Measurements from ENCODE around the gene FRZB. TPM values are rescaled to one million over a fixed set of nuclear protein-coding genes. Genes with fewer than 3 reads are reported as not detected.

FRZB gene
- total and polyA plus RNA-seq, 2 donors (not counting 1 experiment from before 2014, with no cell fraction given), result 1.5 to 2.0 TPM

DNA sequence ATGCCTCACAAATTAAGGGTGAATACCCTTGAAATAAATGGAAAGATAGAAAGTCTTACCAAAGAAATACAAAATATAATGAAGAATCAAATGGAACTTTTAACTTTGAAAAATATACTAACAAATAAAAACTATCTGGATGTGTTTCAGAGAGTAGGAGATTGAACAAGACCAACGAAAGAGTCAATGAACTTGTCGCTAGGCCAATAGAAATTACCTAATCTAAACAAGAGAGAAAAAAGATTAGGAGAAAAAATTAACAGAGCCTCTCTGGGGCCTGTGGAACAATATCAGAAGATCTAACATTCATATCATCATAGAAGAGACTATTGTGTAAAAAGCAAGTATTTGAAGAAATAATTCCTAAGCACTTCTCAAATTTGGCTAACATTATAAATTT lies 11.1 kb downstream of the FRZB start:
- TF ChIP-seq EZH2 (IDR thresholded peaks at IDR 0.05; ENCODE audit: low read length, missing control alignments), result no peak
- TF ChIP-seq, protein P1, sequence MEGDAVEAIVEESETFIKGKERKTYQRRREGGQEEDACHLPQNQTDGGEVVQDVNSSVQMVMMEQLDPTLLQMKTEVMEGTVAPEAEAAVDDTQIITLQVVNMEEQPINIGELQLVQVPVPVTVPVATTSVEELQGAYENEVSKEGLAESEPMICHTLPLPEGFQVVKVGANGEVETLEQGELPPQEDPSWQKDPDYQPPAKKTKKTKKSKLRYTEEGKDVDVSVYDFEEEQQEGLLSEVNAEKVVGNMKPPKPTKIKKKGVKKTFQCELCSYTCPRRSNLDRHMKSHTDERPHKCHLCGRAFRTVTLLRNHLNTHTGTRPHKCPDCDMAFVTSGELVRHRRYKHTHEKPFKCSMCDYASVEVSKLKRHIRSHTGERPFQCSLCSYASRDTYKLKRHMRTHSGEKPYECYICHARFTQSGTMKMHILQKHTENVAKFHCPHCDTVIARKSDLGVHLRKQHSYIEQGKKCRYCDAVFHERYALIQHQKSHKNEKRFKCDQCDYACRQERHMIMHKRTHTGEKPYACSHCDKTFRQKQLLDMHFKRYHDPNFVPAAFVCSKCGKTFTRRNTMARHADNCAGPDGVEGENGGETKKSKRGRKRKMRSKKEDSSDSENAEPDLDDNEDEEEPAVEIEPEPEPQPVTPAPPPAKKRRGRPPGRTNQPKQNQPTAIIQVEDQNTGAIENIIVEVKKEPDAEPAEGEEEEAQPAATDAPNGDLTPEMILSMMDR (conservative IDR thresholded peaks at IDR 0.05 in 1 of 2, IDR thresholded peaks at IDR 0.05 in 1 of 2; ENCODE audit: low read depth in 1 of 2, low read length in 2 of 2), result no peak
- no peak overlapping the region for H3K4me3 ChIP-seq (replicated peaks in 1 of 4; ENCODE audit: control extremely low read depth in 1 of 4, insufficient read depth in 1 of 4, low read depth in 3 of 4, low read length in 4 of 4)
- no peak for DNase-seq (ENCODE audit: low read depth in 2 of 2)
- no peaks in the 10 kb centered on the region for H4K20me1 ChIP-seq (ENCODE audit: control insufficient read depth, extremely low read depth, insufficient read depth, low read length)
- no peak overlapping the region for H2AFZ ChIP-seq (ENCODE audit: low read length)
- H3K79me2 ChIP-seq (ENCODE audit: control insufficient read depth, insufficient read depth, low read length), result no peaks in the 10 kb centered on the region
- H3K9ac ChIP-seq (ENCODE audit: insufficient read depth, low read length), result no peak overlapping the region
- no peaks in the 10 kb centered on the region for H3K27me3 ChIP-seq (ENCODE audit: control insufficient read depth, insufficient read depth, low read length)
- H3K36me3 ChIP-seq (ENCODE audit: control insufficient read depth, insufficient read depth, low read length), result no peaks in the 10 kb centered on the region
- H3K4me2 ChIP-seq (ENCODE audit: extremely low read depth, insufficient read depth, low read length), result no peak overlapping the region
- H3K27ac ChIP-seq (ENCODE audit: insufficient read depth, low read length), result no peak overlapping the region
- H3K4me1 ChIP-seq (ENCODE audit: control insufficient read depth, extremely low read depth, insufficient read depth, low read length), result no peaks in the 10 kb centered on the region
- H3K9me3 ChIP-seq (ENCODE audit: control insufficient read depth, insufficient read depth, low read depth, low read length), result no peaks in the 10 kb centered on the region

DNA sequence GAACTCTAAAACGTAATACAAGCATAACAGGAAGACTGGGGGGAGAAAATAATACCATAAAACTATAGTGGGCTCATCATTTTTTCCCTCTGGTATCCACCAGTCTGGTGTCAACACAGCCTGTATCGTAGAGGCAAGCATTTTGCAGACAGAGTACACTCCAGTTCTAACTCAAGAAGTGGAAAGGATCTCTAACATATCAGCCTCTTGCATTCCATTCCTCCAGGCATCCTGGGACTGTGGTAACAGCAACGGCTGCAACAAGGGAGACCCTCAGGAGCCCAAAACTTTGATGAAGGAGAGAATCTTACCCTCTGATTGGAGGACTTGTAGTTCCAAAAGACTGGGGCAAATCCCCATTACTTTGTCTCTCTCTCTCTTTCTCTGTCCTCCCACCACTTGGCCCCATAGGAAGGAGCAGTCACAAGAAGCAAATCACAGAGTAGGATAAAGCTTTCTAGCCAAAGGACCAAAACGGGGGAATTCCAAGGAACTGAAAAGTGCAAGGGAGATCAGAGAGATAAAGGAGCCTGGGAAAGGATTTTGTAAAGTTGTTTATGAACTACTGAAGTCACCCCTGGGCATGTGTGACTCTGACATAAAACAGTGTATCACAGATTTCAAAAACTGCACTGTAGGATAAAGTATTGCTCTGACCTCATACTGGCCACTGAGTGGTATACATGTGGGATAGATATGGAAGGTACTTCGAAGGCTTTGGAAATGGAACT lies 11.9 kb downstream of the FRZB start:
- no peaks in the 10 kb centered on the region for H4K20me1 ChIP-seq (ENCODE audit: control insufficient read depth, extremely low read depth, insufficient read depth, low read length)
- no peak overlapping the region for H2AFZ ChIP-seq (ENCODE audit: low read length)
- no peaks in the 10 kb centered on the region for H3K79me2 ChIP-seq (ENCODE audit: control insufficient read depth, insufficient read depth, low read length)
- H3K27ac ChIP-seq (ENCODE audit: insufficient read depth, low read length), result no peak overlapping the region
- no peak overlapping the region for H3K4me3 ChIP-seq (replicated peaks in 1 of 4; ENCODE audit: control extremely low read depth in 1 of 4, insufficient read depth in 1 of 4, low read depth in 3 of 4, low read length in 4 of 4)
- no peaks in the 10 kb centered on the region for H3K9me3 ChIP-seq (ENCODE audit: control insufficient read depth, insufficient read depth, low read depth, low read length)
- no peaks in the 10 kb centered on the region for H3K36me3 ChIP-seq (ENCODE audit: control insufficient read depth, insufficient read depth, low read length)
- no peaks in the 10 kb centered on the region for H3K4me1 ChIP-seq (ENCODE audit: control insufficient read depth, extremely low read depth, insufficient read depth, low read length)
- no peak overlapping the region for H3K9ac ChIP-seq (ENCODE audit: insufficient read depth, low read length)
- DNase-seq (ENCODE audit: low read depth in 2 of 2), result no peak
- H3K27me3 ChIP-seq (ENCODE audit: control insufficient read depth, insufficient read depth, low read length), result no peaks in the 10 kb centered on the region
- TF ChIP-seq, protein P1 (conservative IDR thresholded peaks at IDR 0.05 in 1 of 2, IDR thresholded peaks at IDR 0.05 in 1 of 2; ENCODE audit: low read depth in 1 of 2, low read length in 2 of 2), result no peak
- TF ChIP-seq EZH2 (IDR thresholded peaks at IDR 0.05; ENCODE audit: low read length, missing control alignments), result no peak
- no peak overlapping the region for H3K4me2 ChIP-seq (ENCODE audit: extremely low read depth, insufficient read depth, low read length)

DNA sequence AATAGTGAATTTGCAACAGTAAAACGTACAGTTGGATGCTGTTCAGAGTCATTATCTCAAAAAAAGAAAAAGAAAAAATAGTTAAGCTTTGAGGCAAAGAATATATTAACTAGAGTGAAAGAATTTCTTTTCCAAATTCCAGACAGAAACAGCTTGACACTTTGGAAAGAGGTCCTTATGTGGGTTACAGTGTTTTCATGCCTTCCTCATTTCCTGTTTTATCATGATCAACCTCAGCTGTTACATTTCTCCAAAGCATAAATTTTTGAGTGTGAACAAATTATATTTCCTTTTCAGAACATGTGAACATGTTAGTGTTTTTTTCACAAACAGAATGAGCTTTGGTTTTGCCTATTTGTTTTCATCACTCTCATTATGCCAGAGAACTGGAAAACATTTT lies 13.6 kb downstream of the FRZB start:
- no peaks in the 10 kb centered on the region for H3K27me3 ChIP-seq (ENCODE audit: control insufficient read depth, insufficient read depth, low read length)
- no peak overlapping the region for H3K27ac ChIP-seq (ENCODE audit: insufficient read depth, low read length)
- no peaks in the 10 kb centered on the region for H3K9me3 ChIP-seq (ENCODE audit: control insufficient read depth, insufficient read depth, low read depth, low read length)
- H3K36me3 ChIP-seq (ENCODE audit: control insufficient read depth, insufficient read depth, low read length), result no peaks in the 10 kb centered on the region
- H3K9ac ChIP-seq (ENCODE audit: insufficient read depth, low read length), result no peak overlapping the region
- H3K79me2 ChIP-seq (ENCODE audit: control insufficient read depth, insufficient read depth, low read length), result no peaks in the 10 kb centered on the region
- H3K4me2 ChIP-seq (ENCODE audit: extremely low read depth, insufficient read depth, low read length), result no peak overlapping the region
- H3K4me1 ChIP-seq (ENCODE audit: control insufficient read depth, extremely low read depth, insufficient read depth, low read length), result no peaks in the 10 kb centered on the region
- DNase-seq (ENCODE audit: low read depth in 2 of 2), result peak in 1 of 2 donors; percentile 45
- TF ChIP-seq EZH2 (IDR thresholded peaks at IDR 0.05; ENCODE audit: low read length, missing control alignments), result no peak
- TF ChIP-seq, protein P1 (conservative IDR thresholded peaks at IDR 0.05 in 1 of 2, IDR thresholded peaks at IDR 0.05 in 1 of 2; ENCODE audit: low read depth in 1 of 2, low read length in 2 of 2), result no peak
- no peak overlapping the region for H3K4me3 ChIP-seq (replicated peaks in 1 of 4; ENCODE audit: control extremely low read depth in 1 of 4, insufficient read depth in 1 of 4, low read depth in 3 of 4, low read length in 4 of 4)
- no peaks in the 10 kb centered on the region for H4K20me1 ChIP-seq (ENCODE audit: control insufficient read depth, extremely low read depth, insufficient read depth, low read length)
- H2AFZ ChIP-seq (ENCODE audit: low read length), result no peak overlapping the region
